ENCODE results near the gene MAP4K2. TPM values are rescaled to one million over a fixed set of nuclear protein-coding genes. Genes with fewer than 3 reads are reported as not detected.

The MAP4K2 gene
- total and polyA plus RNA-seq, 9 of the 15 experiments (the other 6 are each of a cell fraction or from before 2014, with no cell fraction given), result 0.13 to 14.5 (median 7.3) TPM

GRCh38 chr11:64844330-64845128 is 41.5 kb upstream of the MAP4K2 start, which contains the start of gene CDC42BPG (continued):
- TF ChIP-seq, protein P1, sequence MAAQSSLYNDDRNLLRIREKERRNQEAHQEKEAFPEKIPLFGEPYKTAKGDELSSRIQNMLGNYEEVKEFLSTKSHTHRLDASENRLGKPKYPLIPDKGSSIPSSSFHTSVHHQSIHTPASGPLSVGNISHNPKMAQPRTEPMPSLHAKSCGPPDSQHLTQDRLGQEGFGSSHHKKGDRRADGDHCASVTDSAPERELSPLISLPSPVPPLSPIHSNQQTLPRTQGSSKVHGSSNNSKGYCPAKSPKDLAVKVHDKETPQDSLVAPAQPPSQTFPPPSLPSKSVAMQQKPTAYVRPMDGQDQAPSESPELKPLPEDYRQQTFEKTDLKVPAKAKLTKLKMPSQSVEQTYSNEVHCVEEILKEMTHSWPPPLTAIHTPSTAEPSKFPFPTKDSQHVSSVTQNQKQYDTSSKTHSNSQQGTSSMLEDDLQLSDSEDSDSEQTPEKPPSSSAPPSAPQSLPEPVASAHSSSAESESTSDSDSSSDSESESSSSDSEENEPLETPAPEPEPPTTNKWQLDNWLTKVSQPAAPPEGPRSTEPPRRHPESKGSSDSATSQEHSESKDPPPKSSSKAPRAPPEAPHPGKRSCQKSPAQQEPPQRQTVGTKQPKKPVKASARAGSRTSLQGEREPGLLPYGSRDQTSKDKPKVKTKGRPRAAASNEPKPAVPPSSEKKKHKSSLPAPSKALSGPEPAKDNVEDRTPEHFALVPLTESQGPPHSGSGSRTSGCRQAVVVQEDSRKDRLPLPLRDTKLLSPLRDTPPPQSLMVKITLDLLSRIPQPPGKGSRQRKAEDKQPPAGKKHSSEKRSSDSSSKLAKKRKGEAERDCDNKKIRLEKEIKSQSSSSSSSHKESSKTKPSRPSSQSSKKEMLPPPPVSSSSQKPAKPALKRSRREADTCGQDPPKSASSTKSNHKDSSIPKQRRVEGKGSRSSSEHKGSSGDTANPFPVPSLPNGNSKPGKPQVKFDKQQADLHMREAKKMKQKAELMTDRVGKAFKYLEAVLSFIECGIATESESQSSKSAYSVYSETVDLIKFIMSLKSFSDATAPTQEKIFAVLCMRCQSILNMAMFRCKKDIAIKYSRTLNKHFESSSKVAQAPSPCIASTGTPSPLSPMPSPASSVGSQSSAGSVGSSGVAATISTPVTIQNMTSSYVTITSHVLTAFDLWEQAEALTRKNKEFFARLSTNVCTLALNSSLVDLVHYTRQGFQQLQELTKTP (IDR thresholded peaks at IDR 0.05; ENCODE audit: low read depth in 1 of 2, partially characterized antibody in 2 of 2), result peak in 1 of 2 experiments; percentile 63
- TF ChIP-seq LCOR (CRISPR knock-in tag; IDR thresholded peaks at IDR 0.05), result 0 out of 2 replicates have a peak, but pooled peaks have one; percentile 23
- TF ChIP-seq, protein P2, sequence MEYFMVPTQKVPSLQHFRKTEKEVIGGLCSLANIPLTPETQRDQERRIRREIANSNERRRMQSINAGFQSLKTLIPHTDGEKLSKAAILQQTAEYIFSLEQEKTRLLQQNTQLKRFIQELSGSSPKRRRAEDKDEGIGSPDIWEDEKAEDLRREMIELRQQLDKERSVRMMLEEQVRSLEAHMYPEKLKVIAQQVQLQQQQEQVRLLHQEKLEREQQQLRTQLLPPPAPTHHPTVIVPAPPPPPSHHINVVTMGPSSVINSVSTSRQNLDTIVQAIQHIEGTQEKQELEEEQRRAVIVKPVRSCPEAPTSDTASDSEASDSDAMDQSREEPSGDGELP (CRISPR knock-in tag; IDR thresholded peaks at IDR 0.05; ENCODE audit: borderline replicate concordance), result peak; percentile 57
- TF ChIP-seq, protein P3, sequence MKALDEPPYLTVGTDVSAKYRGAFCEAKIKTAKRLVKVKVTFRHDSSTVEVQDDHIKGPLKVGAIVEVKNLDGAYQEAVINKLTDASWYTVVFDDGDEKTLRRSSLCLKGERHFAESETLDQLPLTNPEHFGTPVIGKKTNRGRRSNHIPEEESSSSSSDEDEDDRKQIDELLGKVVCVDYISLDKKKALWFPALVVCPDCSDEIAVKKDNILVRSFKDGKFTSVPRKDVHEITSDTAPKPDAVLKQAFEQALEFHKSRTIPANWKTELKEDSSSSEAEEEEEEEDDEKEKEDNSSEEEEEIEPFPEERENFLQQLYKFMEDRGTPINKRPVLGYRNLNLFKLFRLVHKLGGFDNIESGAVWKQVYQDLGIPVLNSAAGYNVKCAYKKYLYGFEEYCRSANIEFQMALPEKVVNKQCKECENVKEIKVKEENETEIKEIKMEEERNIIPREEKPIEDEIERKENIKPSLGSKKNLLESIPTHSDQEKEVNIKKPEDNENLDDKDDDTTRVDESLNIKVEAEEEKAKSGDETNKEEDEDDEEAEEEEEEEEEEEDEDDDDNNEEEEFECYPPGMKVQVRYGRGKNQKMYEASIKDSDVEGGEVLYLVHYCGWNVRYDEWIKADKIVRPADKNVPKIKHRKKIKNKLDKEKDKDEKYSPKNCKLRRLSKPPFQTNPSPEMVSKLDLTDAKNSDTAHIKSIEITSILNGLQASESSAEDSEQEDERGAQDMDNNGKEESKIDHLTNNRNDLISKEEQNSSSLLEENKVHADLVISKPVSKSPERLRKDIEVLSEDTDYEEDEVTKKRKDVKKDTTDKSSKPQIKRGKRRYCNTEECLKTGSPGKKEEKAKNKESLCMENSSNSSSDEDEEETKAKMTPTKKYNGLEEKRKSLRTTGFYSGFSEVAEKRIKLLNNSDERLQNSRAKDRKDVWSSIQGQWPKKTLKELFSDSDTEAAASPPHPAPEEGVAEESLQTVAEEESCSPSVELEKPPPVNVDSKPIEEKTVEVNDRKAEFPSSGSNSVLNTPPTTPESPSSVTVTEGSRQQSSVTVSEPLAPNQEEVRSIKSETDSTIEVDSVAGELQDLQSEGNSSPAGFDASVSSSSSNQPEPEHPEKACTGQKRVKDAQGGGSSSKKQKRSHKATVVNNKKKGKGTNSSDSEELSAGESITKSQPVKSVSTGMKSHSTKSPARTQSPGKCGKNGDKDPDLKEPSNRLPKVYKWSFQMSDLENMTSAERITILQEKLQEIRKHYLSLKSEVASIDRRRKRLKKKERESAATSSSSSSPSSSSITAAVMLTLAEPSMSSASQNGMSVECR (CRISPR knock-in tag; IDR thresholded peaks at IDR 0.05), result peak; percentile 63; the same call in 1 of the 2 replicates
- TF ChIP-seq BCL6 (CRISPR knock-in tag; IDR thresholded peaks at IDR 0.05), result no peak
- TF ChIP-seq DPF2 (IDR thresholded peaks at IDR 0.05), result no peak
- no peak for TF ChIP-seq ZNF398 (CRISPR knock-in tag; IDR thresholded peaks at IDR 0.05)
- peak; percentile 11; the same call in 1 of the 2 replicates for TF ChIP-seq BHLHE40 (IDR thresholded peaks at IDR 0.05; ENCODE audit: low read length)
- TF ChIP-seq NKRF (IDR thresholded peaks at IDR 0.05; ENCODE audit: borderline replicate concordance), result no peak

All from K562 (cell line).